SK-MEL-5 (cell line): ENCODE measurements around the gene CD163L1. TPM values are rescaled to one million over a fixed set of nuclear protein-coding genes. Genes with fewer than 3 reads are reported as not detected.
"Not testable (repeated sequence)": the region's sequence is repeated elsewhere in the genome, so short reads cannot be mapped to it uniquely, and the experiment has no call there.

Experiments
- DNase-seq: peaks from one replicate; pipeline ENCODE4 v3.0.0-alpha.2; 2016; ENCODE audit warnings: low read depth, low spot score
- in situ Hi-C: cut with HindIII; loops from 2 replicates; pipeline ENCODE4 v1.10.0; 2016; ENCODE audit warnings: low sequenced_read_pairs, high pct_unique_total_duplicates, low pct_unique_long_range_greater_than_20kb
- total RNA-seq: library from RNA; depleted of rRNA; stranded (reverse); fragments of >200 nt; shearing (Covaris generic); gene quantifications from 2 replicates; pipeline ENCODE4 v1.2.3, GENCODE V29; 2014; rRNA removed

The CD163L1 gene
- total RNA-seq, 1 experiment from 2014 or later = not detected

DNA sequence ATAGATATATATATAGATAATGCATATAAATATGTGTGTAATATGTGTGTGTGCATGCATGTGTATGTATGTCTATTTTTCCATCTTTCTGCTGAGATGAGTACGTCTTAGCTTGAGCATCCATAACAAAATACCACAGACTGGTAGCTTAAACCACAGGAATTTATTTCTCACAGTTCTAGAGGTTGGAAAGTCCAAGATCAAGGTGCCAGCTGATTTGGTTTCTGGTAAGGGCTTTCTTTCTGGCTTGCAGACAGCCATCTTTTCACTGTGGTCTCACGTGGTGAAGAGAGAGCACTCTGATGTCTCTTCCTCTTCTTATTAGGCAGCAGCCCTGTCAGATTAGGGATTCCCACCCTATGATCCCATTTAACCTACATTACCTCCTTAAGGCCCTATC lies 92.8 kb downstream of the CD163L1 start:
- in situ Hi-C loops = no loop called here

DNA sequence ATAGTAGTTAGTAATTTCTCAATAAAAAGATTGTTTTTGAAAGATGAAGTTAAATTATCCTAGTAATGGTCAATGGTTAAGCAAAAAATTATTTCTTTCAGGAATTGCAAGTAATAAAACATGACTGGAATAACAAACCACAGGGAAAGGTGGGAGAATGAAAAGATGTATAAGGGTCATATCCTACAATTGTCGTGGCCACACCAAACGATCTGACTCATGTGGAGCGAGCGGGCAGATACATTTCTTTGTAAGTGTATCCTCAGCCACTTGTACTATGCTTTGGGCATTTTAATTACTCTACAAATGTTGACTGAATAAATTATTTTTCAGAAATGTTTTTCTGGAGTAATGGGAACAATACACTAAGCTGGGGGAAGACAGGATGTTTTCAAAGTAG lies 94.5 kb downstream of the CD163L1 start:
- in situ Hi-C loops = no loop called here
- no peak for DNase-seq

More for the DNA sequence above, 92.8 kb downstream of the CD163L1 start:
- no peak for DNase-seq

DNA sequence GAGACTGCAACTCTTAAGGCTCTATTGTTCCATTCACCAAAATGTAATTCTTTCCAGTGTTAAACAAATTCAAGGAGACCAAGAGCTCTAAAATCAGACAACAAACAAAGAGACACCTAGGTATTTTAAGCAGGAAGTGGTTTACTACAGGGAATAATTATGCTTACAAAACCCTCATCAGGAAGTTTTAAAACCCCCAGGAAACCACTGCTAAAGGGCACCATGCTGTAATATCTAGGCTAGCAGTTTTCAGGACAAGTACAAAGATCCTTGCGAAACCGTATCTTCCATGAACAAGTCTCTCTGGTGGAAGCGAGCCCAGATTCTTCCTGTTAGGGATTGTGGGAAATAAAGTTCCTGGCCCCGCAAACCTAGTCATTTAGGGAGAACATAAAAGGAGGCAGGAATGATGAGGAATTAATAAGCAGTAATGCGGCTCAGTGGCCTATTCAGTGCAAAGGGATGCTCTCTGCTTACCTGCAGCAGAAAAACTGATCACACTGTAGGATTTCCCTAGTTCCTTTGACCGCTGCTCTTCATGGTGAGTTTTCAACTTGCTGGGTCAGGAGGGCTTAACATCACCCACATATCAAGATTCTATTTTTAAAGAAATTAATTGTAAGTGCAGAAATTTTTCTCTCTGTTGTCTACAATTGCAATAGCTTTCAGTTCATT lies 97.3 kb downstream of the CD163L1 start:
- DNase-seq = no peak

DNA sequence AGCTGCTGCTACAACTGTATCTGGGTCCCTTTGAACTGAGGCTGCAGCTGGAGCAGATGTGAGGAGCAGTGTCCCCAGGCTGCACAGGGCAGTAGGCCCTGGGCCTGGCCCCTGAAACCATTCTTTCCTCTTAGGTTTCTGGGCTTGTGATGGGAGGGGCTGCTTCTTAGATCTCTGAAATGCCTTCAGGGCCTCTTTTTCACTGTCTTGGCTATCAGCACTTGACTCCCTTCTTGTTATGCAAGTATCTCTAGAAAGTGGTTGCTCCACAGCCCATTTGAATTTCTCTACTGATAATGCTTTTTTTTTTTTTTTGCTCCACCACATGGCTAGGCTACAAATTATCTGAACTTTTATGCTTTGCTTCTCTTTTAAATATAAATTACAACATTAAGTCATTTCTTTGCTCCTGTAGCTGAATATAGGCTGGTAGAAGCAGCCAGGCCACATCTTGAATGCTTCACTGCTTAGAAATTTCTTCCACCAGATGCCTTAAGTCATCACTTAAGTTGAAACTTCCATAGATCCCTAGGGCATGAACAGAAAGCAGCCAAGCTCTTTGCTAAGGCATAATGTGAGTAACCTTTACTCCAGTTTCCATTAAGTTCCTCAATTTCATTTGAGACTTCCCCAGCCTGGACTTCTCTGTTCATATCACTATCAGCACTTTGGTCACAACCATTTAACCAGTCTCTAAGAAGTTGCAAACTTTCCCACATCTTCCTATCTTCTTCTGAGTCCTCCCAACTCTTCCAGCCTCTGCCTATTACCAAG lies 98.9 kb downstream of the CD163L1 start:
- in situ Hi-C loops = no loop called here
- DNase-seq = no peak

More for the DNA sequence above, 97.3 kb downstream of the CD163L1 start:
- in situ Hi-C loops = no loop called here

DNA sequence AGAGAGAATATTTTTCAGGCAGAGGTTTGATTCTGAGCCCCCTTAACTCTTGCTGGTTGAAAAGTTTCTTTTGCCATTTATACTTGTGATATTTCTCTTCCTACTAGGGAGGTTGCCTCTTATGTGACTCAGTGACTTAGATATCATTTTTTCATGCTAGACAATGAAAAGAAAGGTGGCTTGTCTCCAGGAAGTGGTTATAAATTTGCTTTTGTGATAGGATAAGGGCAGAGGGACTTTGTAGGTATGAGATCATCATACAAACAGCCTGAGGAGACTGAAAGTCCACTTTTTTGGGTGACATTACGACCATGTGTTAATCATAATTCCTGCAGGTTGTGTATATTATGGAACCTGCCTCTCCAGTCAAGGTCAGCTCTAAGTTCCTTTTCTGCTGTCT lies 104.3 kb downstream of the CD163L1 start:
- DNase-seq = no peak
- in situ Hi-C loops = no loop called here

DNA sequence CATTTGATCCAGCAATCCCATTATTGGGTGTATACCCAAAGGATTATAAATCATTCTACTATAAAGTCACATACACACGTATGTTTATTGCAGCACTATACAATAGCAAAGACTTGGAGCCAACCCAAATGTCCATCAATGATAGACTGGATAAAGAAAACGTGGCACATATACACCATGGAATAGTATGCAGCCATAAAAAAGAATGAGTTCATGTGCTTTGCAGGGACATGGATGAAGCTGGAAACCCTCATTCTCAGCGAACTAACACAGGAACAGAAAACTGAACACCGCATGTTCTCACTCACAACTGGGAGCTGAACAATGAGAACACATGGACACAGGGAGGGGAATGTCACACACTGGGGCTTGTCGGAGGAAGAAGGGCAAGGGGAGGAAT lies 106.2 kb downstream of the CD163L1 start:
- DNase-seq, in situ Hi-C loops: not testable (repeated sequence)

DNA sequence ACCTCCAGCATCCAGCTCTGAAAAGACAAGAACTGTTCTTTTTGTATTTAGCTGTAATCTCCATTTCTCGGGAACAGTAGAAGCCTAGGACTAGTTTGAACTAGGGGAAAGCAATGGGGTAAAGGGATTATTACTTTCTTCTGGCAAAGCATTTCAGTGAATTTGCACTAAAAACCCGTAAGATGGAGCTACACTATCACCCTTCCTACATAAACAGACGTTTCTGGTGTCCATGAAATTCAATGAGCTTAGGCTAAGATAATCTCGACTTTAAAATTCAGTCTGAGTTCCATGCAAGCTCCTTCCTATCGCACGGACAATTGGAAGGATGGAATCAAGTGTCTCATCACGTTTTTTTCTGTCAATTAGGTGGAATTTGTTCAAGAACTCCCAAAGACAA lies 116.0 kb downstream of the CD163L1 start:
- in situ Hi-C loops = no loop called here
- DNase-seq = peak; percentile 5

DNA sequence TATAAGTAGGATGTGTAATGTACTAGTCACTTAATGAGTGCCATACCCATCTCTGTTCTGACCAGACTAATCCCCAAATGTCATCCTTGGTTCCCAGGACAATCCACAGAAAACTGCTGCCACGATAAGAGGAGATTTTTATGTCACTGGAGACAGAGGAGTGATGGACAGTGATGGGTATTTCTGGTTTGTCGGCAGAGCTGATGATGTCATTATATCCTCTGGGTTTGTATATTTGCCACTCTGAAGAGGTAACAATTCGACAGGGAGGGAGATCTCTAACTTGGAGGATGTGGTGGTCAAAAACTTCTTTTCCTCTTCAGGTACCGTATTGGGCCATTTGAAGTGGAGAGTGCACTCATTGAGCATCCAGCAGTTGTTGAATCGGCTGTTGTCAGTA lies 119.8 kb downstream of the CD163L1 start:
- no peak for DNase-seq
- in situ Hi-C loops = no loop called here

DNA sequence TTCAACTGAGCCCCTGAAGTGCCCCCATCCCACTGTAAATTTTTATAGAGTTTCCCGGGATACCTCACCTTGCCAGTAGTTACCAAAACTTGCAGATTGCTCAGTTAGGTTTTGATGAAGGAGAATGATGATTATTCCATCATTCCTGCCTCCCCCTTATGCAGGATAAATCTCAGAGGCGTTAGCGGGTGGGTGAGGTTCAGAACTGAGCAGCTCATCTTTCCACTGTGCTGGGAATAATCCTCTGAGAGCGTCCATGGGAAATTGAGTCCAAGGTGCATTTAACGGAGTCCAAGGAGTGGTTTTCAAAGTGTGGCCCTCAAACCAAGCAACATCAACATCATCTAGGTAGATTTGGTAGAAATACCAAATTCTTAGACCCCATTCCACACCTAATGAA lies 121.4 kb downstream of the CD163L1 start:
- DNase-seq = no peak
- in situ Hi-C loops = no loop called here

DNA sequence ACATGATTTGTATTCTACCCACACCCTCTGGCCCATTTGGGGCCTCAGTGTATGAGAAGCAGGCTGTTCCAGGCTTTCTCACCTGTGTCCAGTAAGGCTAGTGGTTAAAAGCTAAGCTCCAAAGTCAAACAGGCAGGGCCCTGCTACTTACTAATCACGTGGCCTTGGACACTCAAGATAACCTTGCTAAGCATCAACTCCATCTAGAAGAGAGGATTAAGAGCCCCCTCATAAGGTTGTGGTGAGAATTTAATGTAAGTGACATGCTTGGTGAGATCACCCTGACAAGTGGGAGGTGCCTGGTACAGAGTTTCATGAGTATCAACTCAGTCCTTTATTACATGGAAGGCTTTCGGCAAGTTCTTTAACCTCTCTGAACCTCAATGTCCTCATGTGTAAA lies 122.3 kb downstream of the CD163L1 start:
- no peak for DNase-seq
- in situ Hi-C loops = no loop called here

DNA sequence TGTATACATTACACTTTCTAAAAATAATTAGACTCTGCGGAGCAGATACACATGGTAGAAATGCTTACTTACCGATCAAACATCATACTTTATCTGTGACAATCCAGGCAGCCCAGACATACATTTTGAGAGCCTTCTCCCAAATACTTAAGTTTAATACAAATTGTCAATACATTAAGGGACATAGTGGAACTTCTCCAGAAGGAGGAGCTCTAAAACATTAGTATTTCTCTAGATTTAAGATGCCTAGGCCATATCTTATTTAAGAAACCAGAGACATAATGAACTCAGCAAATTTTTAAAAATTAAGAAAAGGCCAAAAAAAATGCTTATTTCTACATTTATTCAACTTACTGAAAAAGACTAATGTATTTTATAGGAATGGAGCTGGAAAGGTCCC lies 124.0 kb downstream of the CD163L1 start:
- in situ Hi-C loops = no loop called here
- peak; percentile 30 for DNase-seq

DNA sequence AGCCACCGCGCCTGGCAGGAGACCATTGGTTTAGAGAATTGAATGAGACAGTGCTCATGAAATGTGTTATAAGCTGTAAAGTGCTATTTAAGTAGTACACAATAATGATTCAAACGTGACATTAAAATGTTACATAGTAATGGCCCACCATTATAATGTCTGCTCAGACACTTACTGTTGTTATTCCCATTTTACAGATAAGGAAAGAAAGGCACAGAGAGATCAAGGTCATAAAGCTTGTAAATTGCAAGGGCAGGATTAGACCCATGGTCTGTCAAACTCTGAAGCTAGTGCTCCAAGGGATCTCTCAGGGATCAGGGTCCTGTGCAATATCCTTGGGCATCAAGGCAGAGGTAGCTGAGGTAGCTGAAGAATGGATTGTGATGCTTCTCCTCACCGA lies 133.9 kb downstream of the CD163L1 start:
- DNase-seq = no peak
- in situ Hi-C loops = no loop called here

Other genes starting within 250 kb of the CD163L1 start
- gene ACSM4, start 140.1 kb downstream of the CD163L1 start, total RNA-seq = not detected in 2 replicates
- not detected in 2 replicates for gene CD163, start 59.6 kb upstream of the CD163L1 start, total RNA-seq
- gene APOBEC1, start 221.8 kb upstream of the CD163L1 start, total RNA-seq = not detected in 2 replicates